Dendritic cell treated with granulocyte-macrophage colony-stimulating factor and Interleukin-4, amounts not matched to agents 40 ng/mL and 50 ng/mL, for 4 days (primary cell): Measurements from ENCODE around the gene CERS4.
A peak's percentile ranks its signal among the peaks of the same experiment; 100 is the strongest.

Experiments
- H3K27ac Mint-ChIP-seq: one replicate; pipeline ENCODE4 v1.8.0; 2022; ENCODE audit warnings: mild to moderate bottlenecking, mixed read lengths
- H3K27me3 Mint-ChIP-seq: one replicate; pipeline ENCODE4 v1.8.0; 2022; ENCODE audit warnings: mild to moderate bottlenecking, mixed read lengths
- H3K36me3 Mint-ChIP-seq: one replicate; pipeline ENCODE4 v1.8.0; 2022; ENCODE audit warnings: low read depth, mixed read lengths
- H3K4me1 Mint-ChIP-seq: one replicate; pipeline ENCODE4 v1.8.0; 2022; ENCODE audit warnings: low read depth, mixed read lengths
- H3K4me3 Mint-ChIP-seq: one replicate; pipeline ENCODE4 v1.8.0; 2022; ENCODE audit warnings: mild to moderate bottlenecking, moderate library complexity, mixed read lengths
- H3K9me3 Mint-ChIP-seq: one replicate; pipeline ENCODE4 v1.8.0; 2022; ENCODE audit warnings: mixed read lengths
- intact Hi-C: fragments of 100-400 bp; cut with micrococcal nuclease; formaldehyde crosslinking; loops from one replicate; pipeline ENCODE4 v1.15.0; 2022

Gene CERS4

GRCh38 chr19:8302734-8303133, 93.6 kb downstream of the CERS4 start:
- Mint-ChIP-seq H3K27me3 (peaks cover 63% of the 10 kb centered on the region), H3K36me3 (peaks cover 23% of the 10 kb centered on the region), H3K27ac (peak overlapping the region; percentile 37), H3K9me3 (no peaks in the 10 kb centered on the region), H3K4me3 (no peak overlapping the region), H3K4me1 (peaks cover 33% of the 10 kb centered on the region)
- intact Hi-C loops, result no loop called here

GRCh38 chr19:8304841-8305621, 95.9 kb downstream of the CERS4 start:
- intact Hi-C loops, result no loop called here
- Mint-ChIP-seq H3K9me3 (no peaks in the 10 kb centered on the region), H3K4me3 (no peak overlapping the region), H3K27me3 (peaks cover 64% of the 10 kb centered on the region), H3K36me3 (peaks cover 33% of the 10 kb centered on the region), H3K4me1 (peaks cover 43% of the 10 kb centered on the region), H3K27ac (no peak overlapping the region)

- peaks cover 41% of the 10 kb centered on the region for H3K36me3 Mint-ChIP-seq
- peaks cover 64% of the 10 kb centered on the region for H3K27me3 Mint-ChIP-seq
- intact Hi-C loops, result no loop called here
- H3K4me1 Mint-ChIP-seq, result peaks cover 43% of the 10 kb centered on the region
- no peaks in the 10 kb centered on the region for H3K9me3 Mint-ChIP-seq
- H3K4me3 Mint-ChIP-seq, result no peak overlapping the region
- H3K27ac Mint-ChIP-seq, result no peak overlapping the region
Measured at GRCh38 chr19:8305798-8306197, 96.6 kb downstream of the CERS4 start.

- no peaks in the 10 kb centered on the region for H3K9me3 Mint-ChIP-seq
Measured at GRCh38 chr19:8306235-8307054, 97.3 kb downstream of the CERS4 start.

GRCh38 chr19:8307400-8307964, 98.3 kb downstream of the CERS4 start:
- Mint-ChIP-seq H3K27me3 (peaks cover 53% of the 10 kb centered on the region), H3K4me1 (peaks cover 44% of the 10 kb centered on the region), H3K27ac (peak overlapping the region; percentile 54), H3K36me3 (peaks cover 50% of the 10 kb centered on the region), H3K4me3 (peak overlapping the region; percentile 76), H3K9me3 (no peaks in the 10 kb centered on the region)
- intact Hi-C loops, result no loop called here

More at GRCh38 chr19:8306235-8307054, 97.3 kb downstream of the CERS4 start:
- intact Hi-C loops, result no loop called here
- no peak overlapping the region for H3K27ac Mint-ChIP-seq
- peaks cover 64% of the 10 kb centered on the region for H3K27me3 Mint-ChIP-seq
- peaks cover 43% of the 10 kb centered on the region for H3K4me1 Mint-ChIP-seq
- no peak overlapping the region for H3K4me3 Mint-ChIP-seq
- H3K36me3 Mint-ChIP-seq, result peaks cover 47% of the 10 kb centered on the region

- no peaks in the 10 kb centered on the region for H3K9me3 Mint-ChIP-seq
- peak within 1 kb of the TSS; percentile 76 for H3K4me3 Mint-ChIP-seq
- peak within 1 kb of the TSS; percentile 54 for H3K27ac Mint-ChIP-seq
- H3K36me3 Mint-ChIP-seq, result peaks cover 57% of the 10 kb centered on the region
- H3K4me1 Mint-ChIP-seq, result peaks cover 40% of the 10 kb centered on the region
- peaks cover 46% of the 10 kb centered on the region for H3K27me3 Mint-ChIP-seq
- intact Hi-C loops, result no loop called here
Measured at GRCh38 chr19:8307965-8308866, 99.0 kb downstream of the CERS4 start, which contains the start of gene CD320. TSS of gene CD320 (minus strand) at chr19:8308358. CDS start at chr19:8308290, 68 bp downstream.

GRCh38 chr19:8308891-8309291, 99.7 kb downstream of the CERS4 start:
- peaks cover 40% of the 10 kb centered on the region for H3K4me1 Mint-ChIP-seq
- H3K9me3 Mint-ChIP-seq, result no peaks in the 10 kb centered on the region
- H3K27me3 Mint-ChIP-seq, result peaks cover 39% of the 10 kb centered on the region
- peak overlapping the region; percentile 76 for H3K4me3 Mint-ChIP-seq
- H3K27ac Mint-ChIP-seq, result no peak overlapping the region
- H3K36me3 Mint-ChIP-seq, result peaks cover 60% of the 10 kb centered on the region
- intact Hi-C loops, result no loop called here

- Mint-ChIP-seq H3K4me1 (peaks cover 40% of the 10 kb centered on the region), H3K4me3 (no peak overlapping the region), H3K27ac (peak overlapping the region; percentile 22), H3K36me3 (peaks cover 72% of the 10 kb centered on the region), H3K9me3 (no peaks in the 10 kb centered on the region), H3K27me3 (peaks cover 23% of the 10 kb centered on the region)
- intact Hi-C loops, result loop anchor here (10.0 kb wide), 1 partner anchor 156 kb away; no protein-coding TSS in a partner anchor
Measured at GRCh38 chr19:8310342-8311055, 101.3 kb downstream of the CERS4 start.

GRCh38 chr19:8311461-8312260, 102.5 kb downstream of the CERS4 start:
- Mint-ChIP-seq H3K36me3 (peaks cover 83% of the 10 kb centered on the region), H3K4me1 (peaks cover 31% of the 10 kb centered on the region), H3K27me3 (peaks cover 13% of the 10 kb centered on the region), H3K27ac (no peak overlapping the region), H3K9me3 (no peaks in the 10 kb centered on the region), H3K4me3 (no peak overlapping the region)
- intact Hi-C loops, result loop anchor here (10.0 kb wide), 1 partner anchor 157 kb away; no protein-coding TSS in a partner anchor
